ENCODE measurements around the gene CAAP1.
"Not testable (repeated sequence)": the region's sequence is repeated elsewhere in the genome, so short reads cannot be mapped to it uniquely, and the experiment has no call there.

The CAAP1 gene

GRCh38 chr9:26828391-26828955 lies 64.1 kb downstream of the CAAP1 start:
- not testable (repeated sequence) for DNase-seq

GRCh38 chr9:26814799-26815198 lies 77.8 kb downstream of the CAAP1 start:
- DNase-seq = no peak

GRCh38 chr9:26813247-26813646 lies 79.4 kb downstream of the CAAP1 start:
- DNase-seq = no peak

GRCh38 chr9:26812217-26812616 lies 80.4 kb downstream of the CAAP1 start:
- no peak for DNase-seq

- no peak for DNase-seq
These were observed 81.5 kb downstream of the CAAP1 start for GRCh38 chr9:26811106-26811505.

DNA sequence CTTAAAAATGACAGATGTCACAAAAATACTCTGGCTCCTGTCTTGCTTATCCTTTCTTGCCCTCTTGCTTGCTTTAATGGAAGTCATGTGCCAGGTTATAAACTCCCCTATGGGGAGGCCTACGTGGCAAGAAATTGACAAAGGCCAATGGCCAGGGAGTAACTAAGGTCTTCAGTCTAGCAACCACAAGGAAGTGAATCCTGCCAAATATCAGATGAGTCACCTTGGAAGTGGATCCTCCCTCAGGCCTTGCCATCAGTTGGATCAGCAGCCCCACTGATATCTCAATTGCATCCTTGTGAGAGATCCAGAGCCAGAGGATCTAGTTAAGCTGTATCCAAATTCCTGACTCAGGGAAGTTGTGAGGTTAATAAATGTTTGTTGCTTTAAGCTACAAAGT lies 82.8 kb downstream of the CAAP1 start:
- no peak for DNase-seq

DNA sequence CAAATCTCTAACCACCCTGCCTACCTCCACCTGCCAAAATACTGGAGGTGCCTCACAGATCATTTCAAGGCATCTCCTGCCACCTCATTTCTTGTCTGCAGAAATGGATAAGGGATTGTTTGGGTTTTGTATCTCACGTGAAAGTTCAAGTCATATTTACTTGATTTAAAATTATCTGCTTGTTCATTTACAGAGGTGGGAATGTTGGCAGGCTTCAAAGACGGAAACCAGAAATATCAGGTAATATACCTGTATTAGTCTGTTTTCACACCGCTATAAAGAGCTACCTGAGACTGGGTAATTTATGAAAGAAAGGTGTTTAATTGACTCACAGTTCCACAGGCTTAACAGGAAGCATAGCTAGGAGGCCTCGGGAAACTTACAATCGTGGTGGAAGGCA lies 85.4 kb downstream of the CAAP1 start:
- DNase-seq = no peak

GRCh38 chr9:26802921-26803320 lies 89.7 kb downstream of the CAAP1 start:
- no peak for DNase-seq

DNA sequence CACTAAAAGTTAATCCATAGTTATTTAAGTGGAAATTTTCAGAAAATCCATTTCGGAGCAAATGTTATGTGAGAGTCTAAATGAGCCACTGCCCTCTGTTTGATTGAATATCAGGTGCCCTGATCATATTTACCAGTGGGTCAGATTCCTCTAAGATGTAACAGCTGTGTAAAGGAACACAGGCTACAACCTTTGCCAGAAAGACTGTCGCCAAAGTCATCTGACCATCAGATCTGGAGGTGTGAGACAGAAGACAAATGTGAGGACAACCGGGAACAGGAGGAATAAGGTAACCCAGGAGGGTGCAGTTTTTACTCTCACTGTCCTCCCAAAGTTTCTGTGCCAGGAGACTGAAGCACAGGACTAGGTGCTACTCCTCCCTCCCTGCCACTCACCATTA lies 90.8 kb downstream of the CAAP1 start:
- DNase-seq = no peak

DNA sequence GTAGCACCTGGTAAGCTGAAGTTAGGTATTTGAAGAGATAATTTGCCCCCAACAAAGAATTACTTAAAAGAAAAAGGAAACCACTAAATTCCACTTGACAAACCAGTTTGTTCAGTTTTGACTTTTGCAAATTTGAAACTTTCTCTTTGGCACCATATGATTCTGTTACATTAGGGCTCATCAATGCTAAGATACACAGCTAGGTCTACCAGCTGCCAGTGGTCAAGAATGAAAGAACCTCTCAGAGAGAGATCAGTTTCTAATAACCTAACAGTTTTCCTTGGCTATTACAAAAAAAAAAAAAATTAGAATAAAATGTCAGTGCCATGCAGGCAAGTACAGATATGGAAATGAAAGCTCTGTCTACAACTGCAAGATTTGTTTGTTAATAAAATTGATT lies 92.3 kb downstream of the CAAP1 start:
- no peak for DNase-seq

- no peak for DNase-seq
These were observed 101.3 kb downstream of the CAAP1 start for GRCh38 chr9:26791274-26791673.
